H1 (cell line): ENCODE measurements around the gene ALPL. TPM values are rescaled to one million over a fixed set of nuclear protein-coding genes. Genes with fewer than 3 reads are reported as not detected.
A peak's percentile ranks its signal among the peaks of the same experiment; 100 is the strongest.

Experiments used
- CTCF ChIA-PET: fragments of 300-600 bp; sonication (Branson Sonifier 250); formaldehyde crosslinking; loops from one replicate; lab custom pipeline; 2021; ENCODE audit not compliant: partially characterized antibody; lab: Charles Lee
- POLR2A ChIA-PET: fragments of 300-600 bp; sonication (Branson Sonifier 250); formaldehyde crosslinking; loops from one replicate; lab custom pipeline; 2021; ENCODE audit warnings: inconsistent platforms; ENCODE audit not compliant: partially characterized antibody; lab: Charles Lee
- DNase-seq, 2 experiments: peaks; one replicate each; pipeline versions ENCODE4 v3.0.0 to v3.0.0-alpha.2; 2010 to 2022; ENCODE audit warnings: low spot score in 2 of 2, low read depth in 1 of 2, mixed read lengths in 1 of 2
- FAIRE-seq: peaks from 2 replicates; lab custom pipeline; 2011; peaks lifted over from hg19 to GRCh38; lab: Jason Lieb, UNC
- H2AFZ ChIP-seq: 2 replicates; pipeline ENCODE4 v1.8.1; 2012; ENCODE audit warnings: low read length, inconsistent platforms
- H2AK5ac ChIP-seq: 2 replicates; pipeline ENCODE4 v1.6.1; 2013; ENCODE audit warnings: low read depth, low read length
- H2BK120ac ChIP-seq: replicated peaks from 2 replicates; pipeline ENCODE3; 2013; ENCODE audit warnings: low read depth, low read length, inconsistent platforms
- H2BK12ac ChIP-seq: 2 replicates; pipeline ENCODE4 v1.6.1; 2013; ENCODE audit warnings: low read depth, low read length
- H2BK15ac ChIP-seq: 2 replicates; pipeline ENCODE4 v1.6.1; 2013; ENCODE audit warnings: low read length
- H2BK20ac ChIP-seq: 2 replicates; pipeline ENCODE4 v1.6.1; 2013; ENCODE audit warnings: low read length
- H2BK5ac ChIP-seq: 2 replicates; pipeline ENCODE4 v1.6.1; 2013; ENCODE audit warnings: low read depth, low read length
- H3K14ac ChIP-seq: 2 replicates; pipeline ENCODE4 v1.6.1; 2013; ENCODE audit warnings: inconsistent platforms; ENCODE audit not compliant: insufficient read length
- H3K18ac ChIP-seq: 2 replicates; pipeline ENCODE4 v1.6.1; 2013; ENCODE audit warnings: low read length; ENCODE audit errors: extremely low read depth
- H3K23ac ChIP-seq: 2 replicates; pipeline ENCODE4 v1.6.1; 2013; ENCODE audit warnings: inconsistent platforms; ENCODE audit not compliant: insufficient read length
- H3K23me2 ChIP-seq: 2 replicates; pipeline ENCODE4 v1.6.1; 2013; ENCODE audit warnings: low read depth, low read length
- H3K27ac ChIP-seq: 2 replicates; pipeline ENCODE4 v1.6.1; 2011; ENCODE audit warnings: low read depth, low read length, inconsistent platforms
- H3K27me3 ChIP-seq, 4 experiments: replicated peaks in 1 of 4; 1 replicate in 1 of 4; 2 replicates in 3 of 4; pipeline versions ENCODE4 v1.6.1 to v1.8.1; 2011 to 2013; ENCODE audit warnings: low read length in 3 of 4, mild to moderate bottlenecking in 3 of 4, inconsistent platforms in 2 of 4, mixed read lengths in 2 of 4, moderate library complexity in 1 of 4; ENCODE audit not compliant: control insufficient read depth in 3 of 4, insufficient read depth in 3 of 4; ENCODE audit errors: extremely low read depth in 1 of 4
- H3K36me3 ChIP-seq, 4 experiments: 2 replicates each; pipeline versions ENCODE4 v1.6.1 to v1.8.1; 2011 to 2013; ENCODE audit warnings: mild to moderate bottlenecking in 4 of 4, low read length in 3 of 4, moderate library complexity in 2 of 4, control low read depth in 1 of 4, inconsistent platforms in 1 of 4; ENCODE audit not compliant: insufficient read depth in 4 of 4, control insufficient read depth in 2 of 4
- H3K4ac ChIP-seq: replicated peaks from 2 replicates; pipeline ENCODE3; 2013; ENCODE audit warnings: low read length, low read depth, mixed read lengths, inconsistent platforms; ENCODE audit not compliant: insufficient read length
- H3K4me1 ChIP-seq, 4 experiments: replicated peaks in 1 of 4; 1 replicate in 1 of 4; 2 replicates in 3 of 4; pipeline versions ENCODE4 v1.6.1 to v1.8.1; 2011 to 2013; ENCODE audit warnings: low read length in 3 of 4, inconsistent platforms in 2 of 4, mixed read lengths in 1 of 4; ENCODE audit not compliant: insufficient read depth in 4 of 4, control insufficient read depth in 3 of 4
- H3K4me2 ChIP-seq, 2 experiments: 2 replicates each; pipeline versions ENCODE4 v1.6.1 to v1.8.1; 2011 to 2013; ENCODE audit warnings: low read depth in 2 of 2, low read length in 2 of 2, control low read depth in 1 of 2, inconsistent platforms in 1 of 2, mild to moderate bottlenecking in 1 of 2; ENCODE audit not compliant: insufficient read depth in 1 of 2
- H3K4me3 ChIP-seq, 4 experiments: fragments of 200-600, 300-600 bp in 1 of 4; sonication (generic), shearing (Covaris generic), sonication (Bioruptor Twin) in 1 of 4; 2 replicates each; pipeline versions ENCODE4 v1.5.1 to v1.8.1; 2011 to 2016; ENCODE audit warnings: low read length in 4 of 4, low read depth in 3 of 4, control low read depth in 2 of 4, inconsistent platforms in 2 of 4, mild to moderate bottlenecking in 2 of 4, mixed read lengths in 1 of 4, moderate library complexity in 1 of 4; ENCODE audit not compliant: insufficient read depth in 2 of 4; ENCODE audit errors: extremely low read depth in 1 of 4
- H3K56ac ChIP-seq: replicated peaks from 2 replicates; pipeline ENCODE3; 2013; ENCODE audit warnings: low read depth, mild to moderate bottlenecking, mixed read lengths, low read length, inconsistent platforms; ENCODE audit not compliant: insufficient read length
- H3K79me1 ChIP-seq: 2 replicates; pipeline ENCODE4 v1.6.1; 2013; ENCODE audit warnings: low read depth, low read length, control low read depth
- H3K79me2 ChIP-seq, 2 experiments: 2 replicates each; pipeline versions ENCODE4 v1.6.1 to v1.8.1; 2012 to 2013; ENCODE audit warnings: low read length in 2 of 2, mild to moderate bottlenecking in 2 of 2, inconsistent platforms in 1 of 2; ENCODE audit not compliant: insufficient read depth in 2 of 2, control insufficient read depth in 1 of 2
- H3K9ac ChIP-seq, 4 experiments: replicated peaks in 1 of 4; 1 replicate in 1 of 4; 2 replicates in 3 of 4; pipeline versions ENCODE4 v1.6.1 to v1.8.1; 2011 to 2013; ENCODE audit warnings: low read depth in 3 of 4, low read length in 3 of 4, control low read depth in 2 of 4, mild to moderate bottlenecking in 2 of 4, moderate library complexity in 2 of 4, inconsistent platforms in 1 of 4; ENCODE audit errors: extremely low read depth in 1 of 4
- H3K9me3 ChIP-seq, 2 experiments: 2 replicates each; pipeline versions ENCODE4 v1.6.1 to v1.8.1; 2012 to 2013; ENCODE audit warnings: mild to moderate bottlenecking in 2 of 2, moderate library complexity in 2 of 2, control low read depth in 1 of 2, inconsistent platforms in 1 of 2, low read depth in 1 of 2, low read length in 1 of 2, mixed read lengths in 1 of 2; ENCODE audit not compliant: insufficient read depth in 2 of 2
- H4K20me1 ChIP-seq, 2 experiments: replicated peaks in 1 of 2; 2 replicates each; pipeline versions ENCODE3 to v1.8.1; 2011 to 2013; ENCODE audit warnings: inconsistent platforms in 2 of 2, low read length in 2 of 2, mild to moderate bottlenecking in 1 of 2; ENCODE audit not compliant: insufficient read depth in 2 of 2, control insufficient read depth in 1 of 2
- H4K5ac ChIP-seq: 2 replicates; pipeline ENCODE4 v1.6.1; 2013; ENCODE audit warnings: low read length, low read depth, mixed read lengths, inconsistent platforms; ENCODE audit not compliant: insufficient read length
- H4K8ac ChIP-seq: 2 replicates; pipeline ENCODE4 v1.8.0; 2013; ENCODE audit warnings: mild to moderate bottlenecking, moderate library complexity, low read length, inconsistent platforms; ENCODE audit not compliant: insufficient read depth; ENCODE audit errors: extremely low read depth
- H4K91ac ChIP-seq: replicated peaks from 2 replicates; pipeline ENCODE3; 2013; ENCODE audit warnings: low read length, mixed read lengths, inconsistent platforms; ENCODE audit not compliant: insufficient read length
- BCL11A ChIP-seq, 2 experiments: IDR thresholded peaks; one replicate each; pipeline ENCODE4 v1.6.1; 2011; ENCODE audit warnings: low read depth in 2 of 2, low read length in 2 of 2, mild to moderate bottlenecking in 2 of 2
- HDAC2 ChIP-seq, 2 experiments: fragments of 300-600 bp in 1 of 2; sonication (generic) in 1 of 2; IDR thresholded peaks; 2 replicates each; pipeline ENCODE4 v1.6.1; 2011 to 2012; ENCODE audit warnings: low read depth in 2 of 2, low read length in 2 of 2, mild to moderate bottlenecking in 2 of 2, moderate library complexity in 2 of 2, borderline replicate concordance in 1 of 2, inconsistent platforms in 1 of 2
- RFX5 ChIP-seq: IDR thresholded peaks from 2 replicates; pipeline ENCODE4 v1.6.1; 2011; ENCODE audit warnings: low read depth, low read length, improper control_type of control experiment, borderline replicate concordance
- TBP ChIP-seq: IDR thresholded peaks from 2 replicates; pipeline ENCODE4 v1.6.1; 2011; ENCODE audit warnings: low read depth, low read length, improper control_type of control experiment
- TCF12 ChIP-seq: IDR thresholded peaks from 2 replicates; pipeline ENCODE4 v1.6.1; 2011; ENCODE audit warnings: low read depth, mild to moderate bottlenecking, low read length
- ZNF274 ChIP-seq: IDR thresholded peaks from 2 replicates; pipeline ENCODE4 v1.7.0; 2012; ENCODE audit warnings: low read length, borderline replicate concordance; ENCODE audit errors: extremely low read depth
- WGBS, 2 experiments: shearing (Covaris generic) in 1 of 2; methylation state at CpG; one replicate each; pipeline versions ENCODE4 v1.1.6 to v1.1.7; 2013 to 2015; ENCODE audit warnings: low lambda C conversion rate in 2 of 2, mixed read lengths in 2 of 2, inconsistent platforms in 1 of 2, low coverage in 1 of 2, missing lambda C conversion rate in 1 of 2; ENCODE audit not compliant: insufficient replicate concordance in 2 of 2, insufficient coverage in 1 of 2, insufficient read length in 1 of 2; ENCODE audit errors: extremely low coverage in 1 of 2, missing lambda C conversion rate in 1 of 2; 5-methylcytosine and 5-hydroxymethylcytosine counted together
- polyA plus RNA-seq, 7 experiments: library from polyadenylated mRNA; depleted of rRNA in 3 of 7; stranded (reverse) in 5 of 7; unstranded in 2 of 7; fragments of >200 nt in 5 of 7; fragments of 200-250 nt in 2 of 7; gene quantifications; 1 replicate in 5 of 7; 2 replicates in 1 of 7; 4 replicates in 1 of 7; pipeline versions ENCODE4 v1.2.1 to v1.2.3, GENCODE V29; 2011 to 2013; ENCODE audit warnings: missing spikeins in 2 of 7, mixed read lengths in 2 of 7
- total RNA-seq: library from RNA; stranded (reverse); fragmentation: NEBNext Ultra II Directional; extraction: Animal tissue kit (Norgen Biotek cat#: 25700); gene quantifications from 2 replicates; pipeline ENCODE4 v1.2.1, GENCODE V29; 2021

ALPL gene
- total and polyA plus RNA-seq, 2 of the 8 experiments (the other 6 are each of a cell fraction or from before 2014, with no cell fraction given): 175 to 362 TPM

DNA sequence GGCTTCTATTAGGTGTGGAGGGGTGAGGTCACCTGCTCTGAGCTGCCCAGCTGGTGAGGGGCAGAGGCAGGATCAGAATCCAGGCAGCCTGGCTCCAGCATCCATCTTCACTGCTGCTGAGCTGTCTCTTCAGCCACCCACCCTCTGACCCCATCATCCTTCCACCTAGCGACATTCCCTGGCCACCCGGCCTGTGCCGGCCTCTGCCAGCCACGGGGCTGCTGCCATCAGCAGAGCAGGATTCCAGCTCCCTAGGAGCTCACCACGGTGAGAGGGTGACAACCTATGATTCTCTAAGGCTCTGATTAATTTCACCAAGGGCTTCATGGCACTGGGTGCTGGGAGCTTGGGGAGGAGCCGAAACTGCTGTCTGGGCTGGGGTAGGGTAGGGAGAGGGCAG lies 32.1 kb downstream of the ALPL start:
- 0 out of 2 replicates have a peak overlapping the region, but pooled peaks have one; percentile 60 for H2BK5ac ChIP-seq
- no peaks in the 10 kb centered on the region for H3K27me3 ChIP-seq
- H4K8ac ChIP-seq: no peak overlapping the region
- no peak overlapping the region for H2BK120ac ChIP-seq
- 96% methylated on average over 5 of the region's 6 CpGs; no CpG with 5 or more reads in 1 of the 2 experiments for WGBS, 2 experiments
- H2BK15ac ChIP-seq: 0 out of 2 replicates have a peak overlapping the region, but pooled peaks have one; percentile 18
- H2BK12ac ChIP-seq: no peak overlapping the region
- H3K36me3 ChIP-seq: no peaks in the 10 kb centered on the region
- no peak overlapping the region for H3K9ac ChIP-seq
- H3K23ac ChIP-seq: no peak overlapping the region
- H4K91ac ChIP-seq: no peak overlapping the region
- 0 out of 2 replicates have a peak overlapping the region, but pooled peaks have one; percentile 16 for H2AK5ac ChIP-seq
- no peak overlapping the region for H2AFZ ChIP-seq
- POLR2A ChIA-PET: interaction anchor here (1.5 kb wide), 1 partner anchor 10 kb away, joined by 4 read pairs; no protein-coding TSS in a partner anchor
- no peak overlapping the region for H3K27ac ChIP-seq
- no peaks in the 10 kb centered on the region for H3K23me2 ChIP-seq
- peaks cover 10 to 24% (median 16%) of the 10 kb centered on the region in 4 experiments for H3K4me1 ChIP-seq
- no peak for TF ChIP-seq TBP
- TF ChIP-seq ZNF274: no peak
- no peak for TF ChIP-seq HDAC2 (IDR thresholded peaks at IDR 0.05; ENCODE audit: borderline replicate concordance in 1 of 2, low read depth in 2 of 2, low read length in 2 of 2)
- no peak for TF ChIP-seq BCL11A (IDR thresholded peaks at IDR 0.05; ENCODE audit: low read depth in 2 of 2, low read length in 2 of 2)
- TF ChIP-seq TCF12: no peak
- no peak for TF ChIP-seq RFX5
- no peak overlapping the region for H3K4me2 ChIP-seq
- no peak overlapping the region for H3K56ac ChIP-seq
- H3K14ac ChIP-seq: no peak overlapping the region
- H3K79me2 ChIP-seq: peaks cover 5 to 59% of the 10 kb centered on the region in 2 experiments; a peak in 3 of 4 replicates
- FAIRE-seq (no peak), DNase-seq (no peak)
- H3K4me3 ChIP-seq: no peak overlapping the region
- H3K79me1 ChIP-seq: peaks cover 23% of the 10 kb centered on the region
- no peaks in the 10 kb centered on the region for H3K9me3 ChIP-seq
- peaks cover 8 to 20% of the 10 kb centered on the region in 2 experiments for H4K20me1 ChIP-seq
- no peak overlapping the region for H3K4ac ChIP-seq
- no peak overlapping the region for H4K5ac ChIP-seq
- no peak overlapping the region for H3K18ac ChIP-seq
- CTCF ChIA-PET: interaction anchor here (1.0 to 13.3 kb wide), 14 partner anchors 9 to 324 kb away, joined by 3 to 372 read pairs (median 6); partner anchors contain the start of gene ALPL
- H2BK20ac ChIP-seq: 0 out of 2 replicates have a peak overlapping the region, but pooled peaks have one; percentile 6
